Left lung (tissue), 10 donors: Measurements from ENCODE around the gene NMRAL1. TPM values are rescaled to one million over a fixed set of nuclear protein-coding genes. Genes with fewer than 3 reads are reported as not detected.
A peak's percentile ranks its signal among the peaks of the same experiment; 100 is the strongest.

Experiments used
- ATAC-seq: fragments of 200-7000 bp; cut with Tn5 transposase; one replicate; pipeline ENCODE4 v1.9.1; 2020; ENCODE audit warnings: moderate library complexity
- DNase-seq, 4 donors: peaks; one replicate each; pipeline ENCODE4 v3.0.0-alpha.2; 2013 to 2020
- H3K27ac ChIP-seq, 2 donors: fragments of 200-600 bp; sonication (generic) in 1 of 2; one replicate each; pipeline versions ENCODE4 v1.5.0 to v1.8.0; 2020 to 2021
- H3K27me3 ChIP-seq, 2 donors: fragments of 200-600 bp; sonication (generic) in 1 of 2; one replicate each; pipeline versions ENCODE4 v1.5.0 to v1.8.0; 2020 to 2021
- H3K36me3 ChIP-seq, 2 donors: fragments of 200-600 bp; sonication (generic) in 1 of 2; one replicate each; pipeline versions ENCODE4 v1.5.0 to v1.8.0; 2020 to 2021
- H3K4me1 ChIP-seq, 2 donors: fragments of 200-600 bp; one replicate each; pipeline ENCODE4 v1.8.0; 2021
- H3K4me3 ChIP-seq, 2 donors: fragments of 200-600 bp; sonication (generic) in 1 of 2; one replicate each; pipeline versions ENCODE4 v1.5.0 to v1.8.0; 2020 to 2021; ENCODE audit warnings: mild to moderate bottlenecking in 1 of 2
- H3K9me3 ChIP-seq, 2 donors: fragments of 200-600 bp; sonication (generic) in 1 of 2; one replicate each; pipeline versions ENCODE4 v1.5.0 to v1.8.0; 2020 to 2021
- intact Hi-C, 2 donors: fragments of 100-400 bp; cut with DNase I; formaldehyde crosslinking; loops; one replicate each; pipeline versions ENCODE4 v1.11.2 to v1.14.2; 2022
- polyA plus RNA-seq, 6 donors: library from polyadenylated mRNA; unstranded; fragments of 120-200 nt; gene quantifications; one replicate each; pipeline ENCODE4 v1.2.1, GENCODE V29; 2013; ENCODE audit not compliant: insufficient read length in 6 of 6
- total RNA-seq, 2 donors: library from RNA; stranded (reverse); fragmentation: NEBNext Ultra II Directional; extraction: Animal tissue kit (Norgen Biotek cat#: 25700); gene quantifications; one replicate each; pipeline ENCODE4 v1.2.1, GENCODE V29; 2021
- TF ChIP-seq, protein P1 (sequence below), 2 donors: fragments of 200-600 bp; sonication (generic) in 1 of 2; IDR thresholded peaks; one replicate each; pipeline versions ENCODE4 v1.5.0 to v1.8.0; 2021; ENCODE audit warnings: antibody characterized with exemption in 2 of 2
- donor health status: DM: no; HTN: yes; CAD: no.
- donor health status: DM: no; HTN: no; CAD: no.

NMRAL1 gene
- total and polyA plus RNA-seq, 8 donors: 31.4 to 50.0 (median 38.9) TPM

DNA sequence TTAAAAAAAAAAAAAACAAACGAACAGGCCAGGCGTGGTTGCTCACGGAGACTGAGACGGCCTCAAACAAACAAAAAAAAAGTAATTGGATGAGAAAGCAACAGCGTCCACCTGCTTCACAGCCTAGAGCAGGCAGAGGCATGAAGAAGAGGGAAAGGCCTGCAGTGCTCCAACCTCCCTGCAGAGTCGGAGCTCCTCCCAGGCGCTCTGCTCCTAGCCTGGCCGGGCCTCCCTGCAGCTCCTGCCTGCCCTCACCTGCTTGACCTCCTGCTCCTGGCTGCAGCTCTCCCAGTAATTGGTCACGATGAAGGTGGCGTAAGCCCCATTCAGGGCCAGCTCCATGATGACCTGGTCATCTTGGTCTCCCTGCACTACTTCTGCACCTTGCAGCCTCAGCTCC lies 5.5 kb downstream of the NMRAL1 start:
- H3K27ac ChIP-seq: no peak overlapping the region
- DNase-seq: no peak
- H3K27me3 ChIP-seq: no peaks in the 10 kb centered on the region
- H3K36me3 ChIP-seq: peaks cover 0 to 60% of the 10 kb centered on the region in 2 donors
- intact Hi-C loops: no loop called here
- no peak for ATAC-seq
- peaks cover 0 to 6% of the 10 kb centered on the region in 2 donors for H3K4me1 ChIP-seq
- no peaks in the 10 kb centered on the region for H3K9me3 ChIP-seq
- H3K4me3 ChIP-seq: no peak overlapping the region
- TF ChIP-seq, protein P1, sequence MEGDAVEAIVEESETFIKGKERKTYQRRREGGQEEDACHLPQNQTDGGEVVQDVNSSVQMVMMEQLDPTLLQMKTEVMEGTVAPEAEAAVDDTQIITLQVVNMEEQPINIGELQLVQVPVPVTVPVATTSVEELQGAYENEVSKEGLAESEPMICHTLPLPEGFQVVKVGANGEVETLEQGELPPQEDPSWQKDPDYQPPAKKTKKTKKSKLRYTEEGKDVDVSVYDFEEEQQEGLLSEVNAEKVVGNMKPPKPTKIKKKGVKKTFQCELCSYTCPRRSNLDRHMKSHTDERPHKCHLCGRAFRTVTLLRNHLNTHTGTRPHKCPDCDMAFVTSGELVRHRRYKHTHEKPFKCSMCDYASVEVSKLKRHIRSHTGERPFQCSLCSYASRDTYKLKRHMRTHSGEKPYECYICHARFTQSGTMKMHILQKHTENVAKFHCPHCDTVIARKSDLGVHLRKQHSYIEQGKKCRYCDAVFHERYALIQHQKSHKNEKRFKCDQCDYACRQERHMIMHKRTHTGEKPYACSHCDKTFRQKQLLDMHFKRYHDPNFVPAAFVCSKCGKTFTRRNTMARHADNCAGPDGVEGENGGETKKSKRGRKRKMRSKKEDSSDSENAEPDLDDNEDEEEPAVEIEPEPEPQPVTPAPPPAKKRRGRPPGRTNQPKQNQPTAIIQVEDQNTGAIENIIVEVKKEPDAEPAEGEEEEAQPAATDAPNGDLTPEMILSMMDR (IDR thresholded peaks at IDR 0.05): no peak

DNA sequence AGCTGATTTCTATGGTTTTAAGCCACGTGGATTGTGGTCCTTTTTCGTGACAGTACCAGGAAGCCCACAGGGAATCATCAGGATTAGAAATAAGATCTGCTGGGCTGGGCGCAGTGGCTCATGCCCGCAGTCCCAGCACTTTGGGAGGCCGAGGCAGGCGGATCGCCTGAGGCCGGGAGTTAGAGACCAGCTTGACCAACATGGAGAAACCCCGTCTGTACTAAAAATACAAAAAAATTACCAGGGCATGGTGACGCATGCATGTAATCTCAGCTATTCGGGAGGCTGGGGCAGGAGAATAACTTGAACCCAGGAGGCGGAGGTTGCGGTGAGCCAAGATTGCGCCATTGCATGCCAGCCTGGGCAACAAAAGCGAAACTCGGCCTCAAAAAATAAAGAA lies 6.5 kb downstream of the NMRAL1 start:
- Histone ChIP-seq H3K4me1 (no peaks in the 10 kb centered on the region), H3K9me3 (no peaks in the 10 kb centered on the region), H3K4me3 (no peak overlapping the region), H3K36me3 (peaks cover 0 to 71% of the 10 kb centered on the region in 2 donors), H3K27ac (no peak overlapping the region), H3K27me3 (no peaks in the 10 kb centered on the region)
- no peak for ATAC-seq
- intact Hi-C loops: no loop called here
- DNase-seq: no peak
- TF ChIP-seq, protein P1 (IDR thresholded peaks at IDR 0.05): no peak

DNA sequence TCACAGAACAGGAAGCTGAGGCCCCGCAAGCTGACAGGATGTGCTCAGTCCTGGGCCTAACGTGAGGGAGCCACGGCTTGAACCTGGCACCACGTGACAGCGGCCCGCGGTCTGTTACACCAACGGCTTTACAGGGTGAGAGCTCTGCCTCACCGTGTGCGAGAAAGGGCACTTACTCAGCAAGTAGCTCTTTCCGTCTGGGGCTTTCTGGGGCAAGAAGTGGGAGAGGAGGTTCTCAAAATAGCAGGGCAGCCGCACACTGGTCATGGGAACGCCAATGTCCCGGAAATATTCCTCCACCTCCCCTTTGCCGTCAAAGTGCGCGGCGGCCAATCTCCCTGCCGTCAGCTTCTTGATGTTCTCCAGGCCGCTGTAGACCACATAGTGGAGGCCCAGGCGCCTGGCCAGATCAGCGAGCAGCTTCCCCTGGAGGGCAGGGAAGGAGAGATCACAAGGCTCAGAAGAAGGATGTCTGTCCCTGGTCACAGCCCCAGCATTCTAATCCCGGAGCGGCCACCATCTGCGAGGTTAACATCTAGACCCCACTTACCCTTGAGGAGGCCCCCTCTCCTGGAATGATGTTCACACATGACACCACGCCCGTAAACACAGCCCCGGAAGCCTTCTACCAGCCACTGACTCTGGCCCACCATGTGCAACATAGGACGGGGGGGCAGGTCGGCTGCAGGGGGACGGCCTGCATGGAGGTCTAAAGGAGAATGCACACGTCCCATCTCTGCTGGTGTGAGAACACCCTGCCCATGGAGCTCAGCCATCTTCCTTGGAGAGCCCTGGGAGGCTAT lies 8.2 kb downstream of the NMRAL1 start:
- no peak overlapping the region for H3K4me3 ChIP-seq
- no peaks in the 10 kb centered on the region for H3K9me3 ChIP-seq
- no peaks in the 10 kb centered on the region for H3K4me1 ChIP-seq
- H3K36me3 ChIP-seq: peaks cover 0 to 88% of the 10 kb centered on the region in 2 donors
- DNase-seq (no peak), ATAC-seq (peak; percentile 34)
- TF ChIP-seq, protein P1 (IDR thresholded peaks at IDR 0.05): no peak
- H3K27ac ChIP-seq: no peak overlapping the region
- intact Hi-C loops: no loop called here
- H3K27me3 ChIP-seq: no peaks in the 10 kb centered on the region

DNA sequence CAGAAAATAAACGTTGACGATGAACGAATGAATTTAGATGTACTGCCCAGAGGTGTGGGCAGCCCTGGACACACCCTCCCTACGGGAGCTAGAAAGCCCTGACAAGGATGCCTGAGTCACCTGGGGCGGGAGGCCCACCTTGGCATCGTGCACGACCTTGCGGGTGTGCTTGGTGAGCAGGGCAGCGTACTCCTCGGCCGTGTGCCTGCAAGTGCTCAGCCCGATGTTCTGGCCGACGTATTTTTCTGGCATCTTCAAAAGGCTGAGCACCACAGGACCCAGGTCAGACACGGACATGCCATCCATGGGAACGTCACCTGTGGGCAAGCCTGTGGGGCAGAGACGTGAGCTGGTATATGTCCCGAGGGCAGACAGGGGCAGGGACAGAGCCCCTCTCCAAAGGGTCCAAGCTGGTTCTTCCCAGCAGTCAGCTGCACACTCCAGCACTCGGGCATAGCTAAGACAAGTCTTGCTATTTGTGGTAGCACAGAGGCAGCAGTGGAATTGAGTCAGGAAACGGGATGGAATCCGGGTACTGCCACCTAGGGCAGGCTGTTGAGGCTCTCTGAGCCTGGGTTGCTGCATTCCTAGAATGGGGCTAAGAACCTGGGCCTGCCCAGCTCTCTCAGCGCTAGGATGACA lies 10.8 kb downstream of the NMRAL1 start:
- H3K27me3 ChIP-seq: no peaks in the 10 kb centered on the region
- no peak overlapping the region for H3K4me3 ChIP-seq
- peaks cover 0 to 85% of the 10 kb centered on the region in 2 donors for H3K36me3 ChIP-seq
- H3K9me3 ChIP-seq: no peaks in the 10 kb centered on the region
- ATAC-seq: no peak
- TF ChIP-seq, protein P1 (IDR thresholded peaks at IDR 0.05): no peak
- intact Hi-C loops: no loop called here
- H3K27ac ChIP-seq: no peak overlapping the region
- no peak for DNase-seq
- peaks cover 6 to 12% of the 10 kb centered on the region in 2 donors for H3K4me1 ChIP-seq
